NCI-H460 (cell line): ENCODE measurements around the gene FGF14. TPM values are rescaled to one million over a fixed set of nuclear protein-coding genes. Genes with fewer than 3 reads are reported as not detected.
A peak's percentile ranks its signal among the peaks of the same experiment; 100 is the strongest.

Experiments used
- DNase-seq: peaks from one replicate; pipeline ENCODE4 v3.0.0-alpha.2; 2016; ENCODE audit warnings: low read depth; ENCODE audit errors: extremely low read depth
- polyA plus RNA-seq: library from polyadenylated mRNA; depleted of rRNA; stranded (reverse); fragments of >200 nt; gene quantifications from 2 replicates; pipeline ENCODE4 v1.2.3, GENCODE V29; 2014; cell fraction: nucleus; rRNA removed
- total RNA-seq: library from RNA; depleted of rRNA; stranded (reverse); fragments of >200 nt; shearing (Covaris generic); gene quantifications from 2 replicates; pipeline ENCODE4 v1.2.3, GENCODE V29; 2014; rRNA removed

Gene FGF14
- total RNA-seq = 7.5 and 8.2 TPM in 2 replicates
- 0.44 and 1.8 TPM in 2 replicates for polyA plus RNA-seq

DNA sequence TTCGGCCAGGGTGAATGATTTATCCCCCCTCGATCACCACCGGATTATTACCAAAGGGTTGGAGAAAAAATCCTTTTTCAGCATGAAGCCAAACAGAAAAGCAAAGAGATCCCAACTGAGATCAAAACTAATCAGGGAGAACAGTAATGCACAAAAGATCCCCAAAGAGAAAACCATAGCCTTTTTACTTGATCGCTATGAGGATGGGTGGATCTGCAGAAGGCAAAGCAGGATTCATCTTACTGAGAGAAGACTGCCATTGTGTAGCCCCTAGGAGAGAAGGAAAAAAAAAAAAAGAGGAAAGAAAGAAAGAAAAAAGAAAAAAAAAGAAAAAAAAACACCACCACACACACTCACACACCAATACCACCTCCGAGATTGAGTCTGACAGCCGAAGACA is at the start of gene FGF14:
FGF14 (minus strand) TSS at position 283 of the 400 bp plus-strand sequence.
- no peak for DNase-seq

DNA sequence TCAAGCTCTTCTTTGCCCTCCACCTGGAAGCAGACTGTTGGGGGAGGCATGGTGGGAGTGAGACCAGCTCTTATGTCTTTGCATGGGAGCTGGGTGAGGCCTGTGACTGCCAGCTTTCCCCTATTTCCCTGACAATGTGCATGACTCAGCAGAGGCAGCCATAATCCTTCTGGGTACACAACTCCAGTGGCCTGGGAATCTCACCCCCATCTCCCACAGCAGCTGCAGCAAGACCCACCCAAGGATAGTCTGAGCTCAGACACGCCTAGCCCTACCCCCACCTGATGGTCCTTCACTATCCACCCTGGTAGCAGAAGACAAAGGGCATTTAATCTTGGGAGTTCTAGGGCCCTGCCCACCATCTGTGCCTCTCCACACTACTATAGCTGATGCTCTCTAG is 41.4 kb upstream of the FGF14 start:
- DNase-seq = no peak

DNA sequence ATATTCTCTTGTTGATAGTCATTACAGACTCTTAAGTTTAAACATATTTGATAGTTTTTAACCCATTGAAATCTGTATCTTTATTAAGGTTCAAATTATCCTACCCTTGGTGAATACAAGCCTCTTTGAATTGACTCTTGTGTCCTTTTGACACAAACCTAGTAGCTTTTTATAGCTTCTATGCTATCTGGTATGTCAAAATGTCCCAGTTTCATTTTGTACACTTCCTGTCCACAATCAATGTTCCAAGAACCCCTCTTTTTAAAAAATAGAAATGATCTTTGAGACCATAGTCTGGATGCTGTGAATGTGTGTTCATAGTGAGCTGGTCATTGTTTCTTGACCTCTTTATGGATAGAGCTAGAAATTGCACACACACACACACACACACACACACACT is 39.2 kb upstream of the FGF14 start:
- DNase-seq = no peak

DNA sequence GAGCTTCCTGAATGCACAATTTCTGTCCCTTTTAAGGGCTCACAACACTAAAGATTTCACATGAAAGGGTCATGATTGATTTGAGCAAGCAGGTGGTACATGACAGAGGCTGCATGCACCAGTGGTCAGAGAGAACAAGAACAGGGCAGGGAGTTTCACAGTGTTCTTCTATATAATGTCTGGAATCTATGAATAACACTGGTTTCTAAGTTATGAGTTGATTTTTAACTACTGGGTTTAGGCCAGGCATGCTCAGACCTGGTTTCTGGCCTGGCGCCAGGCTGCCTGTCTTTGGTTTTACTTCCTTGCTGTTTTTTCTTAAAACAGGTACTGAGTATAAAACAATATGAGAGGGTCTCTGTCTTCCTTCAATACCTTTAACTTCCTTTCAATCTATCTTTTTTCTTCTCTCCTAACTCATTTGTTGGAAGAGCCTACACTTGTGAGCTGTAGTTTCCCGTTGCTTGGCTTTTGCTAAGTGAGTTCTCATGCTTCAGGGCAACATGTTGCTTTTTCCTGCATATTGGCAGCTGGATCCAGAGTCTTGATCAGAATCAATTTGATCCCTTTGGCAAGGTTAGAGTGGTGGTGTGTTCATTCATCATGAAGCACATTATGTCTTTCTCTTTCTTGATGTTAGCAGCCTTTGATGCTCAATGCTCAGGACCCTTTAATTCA is 38.5 kb upstream of the FGF14 start:
- no peak for DNase-seq

DNA sequence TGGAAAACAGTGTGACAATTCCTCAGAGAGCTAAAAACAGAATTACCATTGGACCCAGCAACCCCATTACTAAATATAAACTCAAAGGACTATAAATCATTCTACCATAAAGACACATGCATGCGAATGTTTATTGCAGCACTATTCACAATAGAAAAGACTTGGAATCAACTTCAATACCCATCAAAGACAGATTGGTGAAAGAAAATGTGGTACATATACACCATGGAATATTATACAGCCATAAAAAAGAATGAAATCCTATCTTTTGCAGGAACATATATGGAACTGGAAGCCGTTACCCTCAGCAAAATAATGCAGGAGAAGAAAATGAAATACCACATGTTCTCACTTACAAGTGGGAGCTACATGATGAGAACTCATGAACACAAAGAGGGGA is 20.8 kb upstream of the FGF14 start:
- no peak for DNase-seq

DNA sequence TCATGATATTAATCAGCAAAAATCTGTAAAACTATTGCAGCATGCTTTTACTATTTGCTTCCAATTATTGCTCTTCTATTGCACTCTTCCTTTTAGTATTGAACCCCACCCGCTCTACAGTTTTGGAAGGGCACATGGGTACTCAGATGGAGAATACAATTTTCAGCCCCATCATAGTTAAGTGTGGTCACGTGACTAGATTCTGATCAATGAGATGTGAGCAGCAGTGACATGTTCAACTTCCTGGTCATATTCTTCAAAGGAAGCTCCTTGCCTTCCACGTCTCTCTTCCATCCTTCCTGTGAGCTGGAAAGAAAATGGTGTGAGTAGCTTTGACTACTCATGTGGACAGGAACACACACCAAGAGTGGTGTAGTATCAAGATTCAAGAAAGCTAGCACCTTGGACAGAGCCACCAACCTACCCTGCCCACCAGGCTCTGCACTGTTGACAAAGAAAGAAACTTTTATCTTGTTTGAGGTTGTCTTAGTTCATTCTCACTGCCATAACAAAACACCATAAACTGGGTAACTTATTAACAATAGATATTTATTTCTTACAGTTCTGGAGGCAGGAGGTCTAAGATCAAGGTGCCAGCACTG is 3.8 kb upstream of the FGF14 start:
- no peak for DNase-seq

DNA sequence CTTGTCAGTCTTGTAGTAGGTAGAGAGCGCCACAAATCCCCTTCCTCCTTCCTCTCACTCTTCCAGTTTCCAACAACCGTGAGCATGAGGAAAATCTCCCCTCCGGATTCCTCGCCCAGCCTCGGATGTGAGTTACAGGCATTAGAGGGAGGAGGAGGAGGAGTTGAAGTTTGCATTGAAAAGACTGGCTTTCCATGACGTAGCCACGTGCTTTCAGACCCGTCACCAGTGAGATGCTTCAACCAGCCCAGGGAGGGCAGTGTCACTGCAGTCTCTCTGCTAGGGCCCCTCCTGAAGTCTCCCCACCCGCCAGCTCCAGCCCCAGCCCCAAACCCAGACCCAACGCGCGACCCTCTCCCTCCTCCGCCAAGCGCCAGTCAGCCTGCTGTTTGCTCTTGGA is 442 bp upstream of the FGF14 start:
- DNase-seq = no peak

DNA sequence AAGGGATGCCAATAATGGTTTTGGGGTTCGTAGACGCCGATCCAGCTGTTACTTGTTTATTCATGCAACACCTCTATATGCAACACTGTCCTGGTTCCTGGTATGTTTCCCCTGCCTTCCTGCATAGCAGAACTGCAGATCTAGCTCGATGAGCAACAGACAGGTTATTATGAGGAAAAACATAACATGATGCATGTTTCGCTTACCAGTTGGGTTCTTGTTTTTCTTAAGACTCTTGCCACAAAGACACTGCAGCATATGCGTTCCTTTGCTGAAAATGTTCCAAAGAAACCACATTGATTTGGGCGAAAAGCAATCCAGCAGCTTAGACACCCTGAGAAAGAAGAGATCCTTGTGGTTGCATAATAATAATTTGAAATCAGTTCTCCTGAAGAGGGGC is 583 bp downstream of the FGF14 start:
- no peak for DNase-seq

DNA sequence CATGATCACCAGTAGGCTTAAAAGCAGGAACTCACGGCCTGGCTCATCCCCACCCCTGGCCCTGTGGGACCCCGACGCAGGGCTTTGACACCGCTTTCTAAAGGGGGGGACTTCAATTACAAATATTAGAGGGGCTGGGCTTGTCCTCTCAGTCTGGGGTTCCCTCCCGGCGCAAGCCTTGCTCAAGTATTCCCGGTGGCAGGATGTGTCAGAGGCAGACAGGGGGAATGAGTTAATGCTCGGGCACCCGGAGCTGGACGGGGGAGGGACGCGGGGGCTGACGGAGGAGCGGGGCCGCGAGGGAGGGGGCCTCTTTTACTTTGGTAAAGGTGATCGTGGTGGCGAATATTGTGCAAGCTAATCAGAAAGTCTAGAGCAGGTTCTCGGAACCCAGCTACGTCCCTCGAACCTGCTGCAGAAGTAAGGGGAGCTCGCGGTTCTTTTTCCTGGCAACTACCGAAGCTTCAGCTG is 1.1 kb downstream of the FGF14 start:
- DNase-seq = no peak

DNA sequence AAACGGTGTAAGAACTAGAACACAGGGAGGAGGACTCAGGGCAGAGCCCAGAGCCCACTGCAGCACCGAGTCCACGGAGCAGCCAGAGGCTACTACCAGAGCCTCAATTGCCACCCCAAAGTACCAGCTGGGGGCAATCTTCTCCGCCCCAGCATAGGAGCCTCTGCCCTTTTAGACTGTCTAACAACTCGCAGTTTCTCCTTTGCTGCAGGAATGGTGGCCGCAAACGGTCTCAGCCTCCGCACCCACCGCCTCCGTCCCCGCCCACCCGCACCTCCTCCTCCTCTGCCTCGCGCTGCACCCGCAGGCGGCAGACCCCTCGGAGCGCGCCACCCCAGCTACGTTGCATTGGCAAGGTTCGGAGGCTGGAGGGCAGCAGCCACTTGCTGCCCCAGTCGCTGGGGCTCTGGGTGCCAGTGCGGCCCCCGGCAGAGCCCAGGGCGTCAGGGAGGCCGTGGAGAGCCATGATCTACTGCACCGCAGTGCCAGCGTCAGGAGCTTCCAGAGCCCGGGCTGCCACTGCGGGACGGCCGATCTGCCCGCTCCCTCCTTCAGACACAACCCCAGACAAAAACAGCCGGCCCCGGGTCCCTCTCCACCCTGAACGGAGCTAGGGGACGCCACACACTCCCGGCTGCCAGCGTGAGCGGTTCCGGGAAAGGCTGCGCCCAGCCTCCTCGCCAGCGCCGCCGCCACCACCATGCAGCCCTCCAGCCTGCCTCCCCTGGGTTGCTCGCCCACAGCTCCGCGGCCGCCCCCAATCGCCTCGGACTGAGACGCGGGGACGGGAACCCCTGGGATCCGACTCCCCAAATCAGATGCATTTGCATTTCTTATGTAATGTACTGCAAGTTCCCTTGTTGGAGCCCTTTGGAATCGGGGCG is 1.8 kb downstream of the FGF14 start:
- DNase-seq = no peak

DNA sequence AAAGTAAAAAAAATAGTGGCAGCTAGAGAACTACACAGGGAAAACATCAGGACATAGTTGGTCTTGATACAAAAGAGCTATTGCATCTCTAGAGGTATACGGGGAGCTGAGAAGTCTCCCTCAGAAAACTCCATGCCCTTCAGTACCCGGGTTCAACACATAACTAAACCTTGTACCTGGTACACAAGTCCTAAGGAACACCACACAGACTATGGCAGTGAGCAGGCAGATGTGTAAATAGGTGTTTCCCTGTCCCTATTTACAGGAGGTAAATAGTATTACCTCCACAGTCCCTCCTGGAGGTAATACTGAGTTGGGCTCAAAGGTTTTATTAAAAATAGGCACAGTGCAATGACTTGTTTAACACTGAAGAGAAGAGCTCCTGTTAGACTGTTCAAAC is 5.9 kb downstream of the FGF14 start:
- DNase-seq = no peak

DNA sequence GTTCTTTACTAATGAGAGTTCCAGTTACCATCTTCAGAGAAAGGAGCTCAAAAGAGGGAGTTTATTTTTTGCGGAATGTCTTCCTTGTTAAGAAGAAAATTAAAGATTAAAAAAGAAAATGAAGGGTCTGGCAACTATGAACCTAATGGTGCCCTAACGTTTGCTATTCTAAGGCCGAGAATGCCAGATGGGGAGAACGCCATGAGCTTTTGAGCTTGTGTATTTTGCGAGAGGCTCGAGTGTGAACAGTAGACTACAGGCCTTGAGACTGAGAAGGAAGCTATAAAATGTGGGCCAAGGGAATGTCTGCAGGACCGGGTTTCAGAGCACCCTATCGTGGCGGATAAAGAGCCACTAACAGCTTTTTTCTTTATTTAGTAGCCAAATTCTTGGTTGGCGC is 6.7 kb downstream of the FGF14 start:
- DNase-seq = no peak

DNA sequence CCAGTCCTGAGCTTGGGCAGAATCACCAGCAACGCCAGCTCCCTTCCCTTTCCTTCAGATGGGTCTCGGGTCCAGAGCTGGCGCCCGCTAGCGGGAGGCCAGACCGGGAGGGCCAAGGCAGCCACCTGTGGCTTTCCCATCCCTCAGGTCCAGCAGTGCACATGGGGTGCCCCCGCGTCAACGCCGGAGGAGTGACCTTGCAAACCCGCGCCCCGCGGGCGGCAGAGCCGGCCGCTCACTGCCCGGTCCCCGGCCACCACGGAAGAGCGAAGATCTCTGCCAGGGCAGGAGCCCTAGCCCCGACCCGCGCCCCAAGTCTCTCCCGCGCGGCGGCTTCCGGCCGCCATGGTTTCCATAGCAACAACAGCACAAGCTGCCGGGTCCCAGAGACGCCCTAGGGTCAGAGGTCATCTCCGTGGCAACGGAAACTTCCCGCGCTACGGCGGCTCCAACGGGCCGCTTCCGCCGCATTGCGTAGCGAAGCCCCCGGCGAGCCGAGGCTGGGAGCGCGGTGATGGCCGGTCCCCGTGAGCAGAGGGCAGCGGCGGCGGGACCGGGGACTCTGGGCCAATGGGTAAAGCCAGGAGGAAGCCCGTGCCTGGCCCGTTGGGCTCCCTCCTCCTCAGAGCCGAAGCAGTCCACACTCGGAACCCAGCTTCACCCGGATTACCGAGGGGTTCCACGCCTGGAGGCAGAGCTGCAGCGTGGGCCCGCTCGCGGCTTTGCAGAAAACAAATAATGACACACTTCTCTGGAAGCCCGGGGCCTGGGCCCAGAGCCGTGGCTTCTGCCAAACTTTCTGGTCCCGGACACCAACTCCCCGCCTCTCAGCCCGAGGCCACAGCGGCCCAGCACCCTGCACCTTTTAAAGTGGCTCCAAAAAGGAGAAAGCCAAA is 7.4 kb downstream of the FGF14 start:
- peak; percentile 78 for DNase-seq

DNA sequence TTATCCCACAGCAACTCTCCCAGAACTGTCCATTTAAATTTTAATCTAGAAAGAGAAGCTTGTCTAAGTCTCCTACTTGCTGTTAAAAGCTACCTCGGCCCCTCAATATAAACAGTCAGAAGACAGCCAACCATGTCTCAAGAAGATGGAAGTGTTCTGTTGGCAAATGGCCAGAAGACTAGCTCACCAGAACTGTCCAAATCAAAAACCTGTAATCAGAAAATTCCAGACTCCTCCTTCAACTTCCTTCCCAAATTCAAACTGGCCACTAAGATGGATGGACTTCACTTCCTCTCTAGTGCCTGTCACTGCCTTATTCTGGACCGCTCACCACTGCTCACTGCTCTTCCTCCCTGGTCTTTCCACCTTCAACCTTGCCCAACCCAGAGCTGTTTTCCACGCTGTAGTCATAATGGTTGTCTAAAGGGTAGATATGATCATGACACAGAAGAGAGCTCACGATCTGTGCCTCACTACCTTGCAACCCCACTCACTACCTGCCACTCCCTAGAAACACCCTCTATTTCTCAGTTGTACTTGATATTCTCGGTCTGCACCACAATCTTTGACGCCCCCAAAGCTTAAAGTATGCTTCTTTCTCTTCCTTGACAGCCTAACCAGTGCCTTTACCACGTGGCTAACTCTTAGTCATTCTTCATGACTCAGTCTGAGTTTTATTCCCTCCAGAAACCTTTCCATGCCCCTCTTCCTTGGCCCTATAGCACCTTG is 9.2 kb downstream of the FGF14 start:
- no peak for DNase-seq

DNA sequence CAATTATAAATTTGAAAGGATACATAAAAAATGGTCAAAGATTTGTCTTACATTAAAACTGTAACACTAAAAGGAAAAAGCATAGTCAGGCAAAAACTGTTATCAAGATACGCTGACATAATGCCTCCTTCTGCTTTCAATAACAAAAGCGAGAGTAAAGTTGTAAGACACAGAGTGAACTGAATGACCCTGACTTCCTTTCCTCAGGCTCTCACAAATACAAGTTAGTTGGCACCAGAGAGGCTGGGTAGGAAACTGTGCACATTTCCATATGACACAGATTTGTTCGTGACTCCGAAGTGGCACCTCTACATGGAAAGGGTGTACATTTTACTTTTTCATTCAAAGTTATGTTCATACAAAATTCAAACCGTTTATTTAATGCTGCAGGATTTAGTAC is 15.4 kb downstream of the FGF14 start:
- no peak for DNase-seq

DNA sequence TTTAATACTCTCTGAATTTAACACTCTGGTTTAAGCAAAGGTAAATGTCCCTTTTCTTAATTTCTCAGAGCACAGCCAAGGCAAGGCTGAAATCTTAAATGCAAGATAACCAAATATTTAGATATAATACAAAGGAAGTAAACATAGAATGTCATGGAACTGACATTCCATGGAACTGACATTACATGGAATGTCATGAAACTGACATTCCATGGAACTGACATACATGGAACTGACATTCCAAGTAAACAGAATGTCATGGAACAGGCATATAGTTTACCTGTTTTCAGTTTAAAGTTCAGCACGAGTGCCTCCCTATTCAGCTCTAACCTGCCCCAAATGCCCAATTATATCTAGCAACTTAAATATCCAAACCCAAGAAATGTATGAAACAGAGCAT is 21.8 kb downstream of the FGF14 start:
- DNase-seq = no peak

DNA sequence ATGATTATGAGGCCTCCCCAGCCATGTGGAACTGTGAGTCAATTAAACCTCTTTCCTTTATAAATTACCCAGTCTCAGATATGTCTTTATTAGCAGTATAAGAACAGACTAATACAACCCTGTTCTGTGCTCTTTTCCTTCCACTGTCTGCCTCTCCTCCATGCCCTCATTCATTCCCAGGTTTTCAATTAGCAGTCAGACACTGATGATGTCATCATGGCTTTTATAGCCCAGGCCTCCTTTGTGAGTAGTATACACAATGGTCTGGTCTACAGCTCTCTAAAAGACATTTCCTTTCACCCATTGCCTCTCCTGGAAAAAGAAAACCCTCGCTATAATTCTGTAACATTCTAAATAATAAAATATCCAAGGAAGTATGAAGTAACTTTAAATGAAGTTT is 25.5 kb downstream of the FGF14 start:
- no peak for DNase-seq

DNA sequence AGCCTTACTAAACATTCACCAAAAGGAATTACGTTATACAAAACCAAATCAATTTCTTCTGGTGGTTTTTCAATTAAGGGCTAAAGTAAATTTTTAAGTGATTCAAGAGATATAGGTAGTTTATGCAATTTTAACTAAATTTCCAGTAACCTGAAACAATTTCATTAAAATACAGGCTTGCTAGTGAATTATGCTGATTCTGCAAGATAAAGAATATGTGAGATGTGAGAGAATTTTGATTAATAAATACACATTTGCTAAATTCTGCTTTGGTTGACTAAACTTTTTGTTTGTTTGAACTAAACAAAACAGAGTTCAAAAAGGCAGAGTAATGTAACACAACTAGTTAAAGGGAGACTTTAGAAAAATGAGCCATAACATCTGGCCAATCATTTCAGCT is 27.1 kb downstream of the FGF14 start:
- no peak for DNase-seq

DNA sequence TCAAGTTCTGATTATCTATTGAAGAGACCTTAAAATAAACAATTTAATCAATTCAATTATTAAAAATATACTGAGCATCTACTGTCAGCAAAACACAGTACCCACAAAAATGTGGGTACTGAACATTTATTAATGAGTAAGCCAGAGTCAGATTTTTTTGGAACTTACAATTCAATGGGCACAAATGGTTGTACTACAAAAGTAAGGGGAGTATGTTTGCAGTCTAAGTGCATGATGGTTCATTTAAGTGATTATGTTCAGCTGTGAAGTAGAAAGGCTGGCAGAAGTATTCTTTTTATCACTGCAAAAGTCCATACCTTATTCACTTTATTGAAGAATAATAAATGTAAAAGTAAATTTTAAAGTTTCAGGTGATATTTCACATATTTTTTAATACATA is 27.6 kb downstream of the FGF14 start:
- no peak for DNase-seq

DNA sequence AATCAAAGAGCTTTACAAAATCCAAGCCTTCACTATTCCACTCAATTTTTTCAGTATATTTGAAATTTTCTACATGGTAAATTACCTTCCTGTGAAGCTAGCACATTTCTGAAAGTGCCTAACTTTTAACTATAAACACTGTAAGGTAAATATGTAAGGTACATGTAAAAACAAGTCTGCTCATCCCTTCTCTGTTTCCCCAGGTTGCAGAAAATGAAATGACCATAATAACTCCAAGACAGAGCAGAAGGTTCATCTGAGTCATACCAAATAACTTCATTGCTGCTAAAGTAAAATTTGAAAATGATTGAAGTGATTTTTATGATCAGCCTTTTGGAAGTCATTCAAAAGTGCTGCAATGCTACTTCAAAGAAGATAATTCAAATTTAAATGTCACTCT is 28.6 kb downstream of the FGF14 start:
- DNase-seq = no peak
